K562 (cell line): Measurements from ENCODE around the gene MYO18A. TPM values are rescaled to one million over a fixed set of nuclear protein-coding genes. Genes with fewer than 3 reads are reported as not detected.

Source experiments
- ATAC-seq: fragments of 200-7000 bp; cut with Tn5 transposase; 3 replicates; pipeline ENCODE4 v1.9.1; 2020; ENCODE audit warnings: moderate library complexity
- BruUV-seq: library from RNA; stranded (reverse); fragments of 400-500 nt; replicated peaks from 2 replicates; lab custom pipeline; 2021; lab: Mats Ljungman, UMichigan
- CTCF ChIA-PET: fragments of 300-600 bp; formaldehyde crosslinking; extraction: SDS; loops from one replicate; lab custom pipeline; 2021; ENCODE audit warnings: low intra/inter-chr PET ratio; lab: Yijun Ruan, JAX
- POLR2A ChIA-PET: fragments of 300-600, 350-650 bp; sonication (Branson Sonifier 250); formaldehyde crosslinking; extraction: SDS; loops from one replicate; lab custom pipeline; 2021; ENCODE audit warnings: antibody characterized with exemption, inconsistent platforms; lab: Yijun Ruan, JAX
- DNase-seq, 4 experiments: peaks; one replicate each; pipeline versions ENCODE4 v3.0.0 to v3.0.0-alpha.2; 2011 to 2018; ENCODE audit warnings: low spot score in 3 of 4, mixed read lengths in 3 of 4; ENCODE audit errors: extremely low read depth in 1 of 4
- FAIRE-seq: peaks from 2 replicates; lab custom pipeline; 2011; peaks lifted over from hg19 to GRCh38; lab: Jason Lieb, UNC
- H2AFZ ChIP-seq: 2 replicates; pipeline ENCODE4 v1.6.0; 2011; ENCODE audit warnings: low read depth, low read length, control low read depth, inconsistent platforms
- H3K27ac ChIP-seq: fragments of 200-600 bp; 3 replicates; pipeline ENCODE4 v1.8.0; 2011; ENCODE audit warnings: low read depth, mild to moderate bottlenecking, control low read depth, inconsistent platforms, low read length, moderate library complexity, mixed read lengths; ENCODE audit errors: extremely low read depth
- H3K27me3 ChIP-seq, 2 experiments: fragments of 300-600 bp in 1 of 2; 2 replicates in 1 of 2; 3 replicates in 1 of 2; pipeline versions ENCODE4 v1.6.0 to v1.8.0; 2011; ENCODE audit warnings: inconsistent platforms in 2 of 2, low read length in 2 of 2, mild to moderate bottlenecking in 1 of 2, mixed read lengths in 1 of 2, moderate library complexity in 1 of 2; ENCODE audit not compliant: control insufficient read depth in 2 of 2, insufficient read depth in 2 of 2
- H3K36me3 ChIP-seq: fragments of 300-600 bp; 3 replicates; pipeline ENCODE4 v1.8.0; 2011; ENCODE audit warnings: mild to moderate bottlenecking, low read length, inconsistent platforms; ENCODE audit not compliant: control insufficient read depth, insufficient read depth
- H3K4me1 ChIP-seq, 2 experiments: fragments of 200-600 bp in 1 of 2; replicated peaks in 1 of 2; 2 replicates in 1 of 2; 3 replicates in 1 of 2; pipeline versions ENCODE4 v1.5.1 to v1.8.0; 2011; ENCODE audit warnings: inconsistent platforms in 2 of 2, low read length in 2 of 2, mild to moderate bottlenecking in 1 of 2, mixed read lengths in 1 of 2, moderate library complexity in 1 of 2; ENCODE audit not compliant: control insufficient read depth in 2 of 2, insufficient read depth in 2 of 2
- H3K4me2 ChIP-seq: 2 replicates; pipeline ENCODE4 v1.6.1; 2011; ENCODE audit warnings: low read length, control low read depth, inconsistent platforms, mixed read lengths; ENCODE audit not compliant: insufficient read depth
- H3K4me3 ChIP-seq: fragments of 200-600 bp; sonication (generic), shearing (Covaris generic); 2 replicates; pipeline ENCODE4 v1.5.1; 2016; ENCODE audit warnings: control low read depth, inconsistent platforms
- H3K79me2 ChIP-seq: fragments of 200-600 bp; 3 replicates; pipeline ENCODE4 v1.8.0; 2011; ENCODE audit warnings: low read length, inconsistent platforms; ENCODE audit not compliant: control insufficient read depth, insufficient read depth
- H3K9ac ChIP-seq, 2 experiments: 2 replicates each; pipeline versions ENCODE4 v1.6.0 to v1.6.1; 2011; ENCODE audit warnings: low read depth in 2 of 2, low read length in 2 of 2, control low read depth in 1 of 2, inconsistent platforms in 1 of 2, mild to moderate bottlenecking in 1 of 2, mixed read lengths in 1 of 2; ENCODE audit not compliant: insufficient read depth in 1 of 2
- H3K9me1 ChIP-seq: one replicate; pipeline ENCODE4 v1.6.0; 2011; ENCODE audit warnings: inconsistent platforms, mild to moderate bottlenecking, low read length, moderate library complexity; ENCODE audit not compliant: control insufficient read depth, insufficient read depth
- H3K9me3 ChIP-seq: replicated peaks from 2 replicates; pipeline ENCODE4 v1.5.1; 2011; ENCODE audit warnings: low read depth, low read length, inconsistent platforms; ENCODE audit not compliant: control insufficient read depth, insufficient read depth
- H4K20me1 ChIP-seq: replicated peaks from 2 replicates; pipeline ENCODE4 v1.6.1; 2011; ENCODE audit warnings: low read length, inconsistent platforms, mixed read lengths; ENCODE audit not compliant: control insufficient read depth, insufficient read depth
- CBFB ChIP-seq: sonication (generic); formaldehyde crosslinking; IDR thresholded peaks from 2 replicates; pipeline ENCODE4 v1.4.0; 2020; ENCODE audit warnings: mild to moderate bottlenecking, missing genetic modification reagents
- DPF2 ChIP-seq: fragments of 450-650 bp; IDR thresholded peaks from 2 replicates; pipeline ENCODE4 v1.6.1; 2016
- EP400 ChIP-seq: fragments of 450-650 bp; IDR thresholded peaks from 2 replicates; pipeline ENCODE4 v1.6.1; 2017; ENCODE audit warnings: antibody characterized with exemption, mild to moderate bottlenecking, moderate library complexity
- HDAC1 ChIP-seq, 2 experiments: fragments of 450-650 bp; IDR thresholded peaks; 2 replicates each; pipeline ENCODE4 v1.6.1; 2016 to 2017; ENCODE audit warnings: inconsistent platforms in 1 of 2, mild to moderate bottlenecking in 1 of 2, moderate library complexity in 1 of 2
- HDGF ChIP-seq: fragments of 450-650 bp; IDR thresholded peaks from 2 replicates; pipeline ENCODE4 v1.6.1; 2016
- NR2C2 ChIP-seq, 2 experiments: fragments of 200-800 bp in 1 of 2; sonication (Bioruptor generic) in 1 of 2; sonication (generic) in 1 of 2; formaldehyde crosslinking in 1 of 2; IDR thresholded peaks; 2 replicates each; pipeline versions ENCODE4 v1.6.1 to v1.8.0; 2016 to 2022; ENCODE audit warnings: mild to moderate bottlenecking in 1 of 2, missing compliant biosample characterization in 1 of 2, missing genetic modification characterization in 1 of 2, missing genetic modification reagents in 1 of 2
- SPI1 ChIP-seq: IDR thresholded peaks from 2 replicates; pipeline ENCODE4 v1.6.1; 2011; ENCODE audit warnings: low read depth, low read length, control low read depth, borderline replicate concordance
- TCF7L2 ChIP-seq: fragments of 150-350 bp; IDR thresholded peaks from 2 replicates; pipeline ENCODE4 v1.6.1; 2016; ENCODE audit warnings: low read depth, mild to moderate bottlenecking, low read length, moderate library complexity
- TEAD1 ChIP-seq, 2 experiments: fragments of 450-650 bp in 1 of 2; sonication (generic) in 1 of 2; formaldehyde crosslinking; IDR thresholded peaks; 2 replicates each; pipeline versions ENCODE4 v1.4.0 to v1.8.0; 2020 to 2022; ENCODE audit warnings: mild to moderate bottlenecking in 2 of 2, missing genetic modification reagents in 1 of 2
- TRIM24 ChIP-seq, 2 experiments: fragments of 450-650 bp; IDR thresholded peaks; 2 replicates each; pipeline ENCODE4 v1.6.1; 2016
- ZNF133 ChIP-seq: fragments of 250-450 bp; sonication (Bioruptor Pico); IDR thresholded peaks from 2 replicates; pipeline ENCODE4 v1.4.0; 2020; ENCODE audit warnings: mild to moderate bottlenecking
- ZNF384 ChIP-seq: IDR thresholded peaks from 2 replicates; pipeline ENCODE4 v1.6.1; 2012; ENCODE audit warnings: low read depth, low read length, improper control_type of control experiment
- WGBS: fragments of 100-300 bp; shearing (Covaris generic); methylation state at CpG from one replicate; pipeline ENCODE4 v1.1.6; 2016; ENCODE audit warnings: low coverage, mixed read lengths; ENCODE audit not compliant: insufficient coverage; ENCODE audit errors: missing lambda C conversion rate; 5-methylcytosine and 5-hydroxymethylcytosine counted together
- in situ Hi-C: fragments of 300-500 bp; cut with MboI; formaldehyde crosslinking; loops from 4 replicates; pipeline ENCODE4 v1.15.0; 2018; ENCODE audit warnings: inconsistent platforms, mixed read lengths
- intact Hi-C: fragments of 100-400 bp; cut with micrococcal nuclease; formaldehyde crosslinking; loops from 2 replicates; pipeline ENCODE4 v1.14.2; 2022
- polyA plus RNA-seq, 8 experiments: library from polyadenylated mRNA; depleted of rRNA in 4 of 8; stranded (reverse) in 5 of 8; unstranded in 3 of 8; fragments of >200 nt; fragmentation: Nextera tagmentation in 2 of 8; fragmentation: Illumina TruSeq in 1 of 8; extraction: Ambion mirVana in 2 of 8; extraction: Trizol in 1 of 8; gene quantifications; 2 replicates each; pipeline versions ENCODE4 v1.2.1 to v1.2.3, GENCODE V29; 2011 to 2014; ENCODE audit warnings: inconsistent platforms in 1 of 8, missing spikeins in 1 of 8
- total RNA-seq, 7 experiments: library from RNA; depleted of rRNA in 6 of 7; stranded (reverse); fragments of >200 nt in 6 of 7; fragmentation: Illumina TruSeq in 2 of 7; extraction: Trizol in 2 of 7; gene quantifications; 2 replicates each; pipeline versions ENCODE4 v1.2.1 to v1.2.3, GENCODE V29; 2011 to 2021; ENCODE audit warnings: low replicate concordance in 1 of 7
- TF ChIP-seq, protein P1 (sequence below): fragments of 250-450 bp; sonication (Bioruptor Pico); IDR thresholded peaks from 2 replicates; pipeline ENCODE4 v1.5.0; 2020; ENCODE audit warnings: mild to moderate bottlenecking, borderline replicate concordance
- TF ChIP-seq, protein P2 (sequence below): fragments of 200-400 bp; formaldehyde crosslinking; IDR thresholded peaks from 2 replicates; pipeline ENCODE4 v1.6.1; 2017; ENCODE audit warnings: mild to moderate bottlenecking, low read depth, low read length, moderate library complexity
- TF ChIP-seq, protein P3 (sequence below): sonication (generic); formaldehyde crosslinking; IDR thresholded peaks from 2 replicates; pipeline ENCODE4 v1.8.0; 2022; ENCODE audit warnings: mild to moderate bottlenecking, low read depth, missing genetic modification reagents

Gene MYO18A
- total and polyA plus RNA-seq, 9 of the 15 experiments (the other 6 are each of a cell fraction or from before 2014, with no cell fraction given), result 2.5 to 65.4 (median 17.1) TPM

DNA sequence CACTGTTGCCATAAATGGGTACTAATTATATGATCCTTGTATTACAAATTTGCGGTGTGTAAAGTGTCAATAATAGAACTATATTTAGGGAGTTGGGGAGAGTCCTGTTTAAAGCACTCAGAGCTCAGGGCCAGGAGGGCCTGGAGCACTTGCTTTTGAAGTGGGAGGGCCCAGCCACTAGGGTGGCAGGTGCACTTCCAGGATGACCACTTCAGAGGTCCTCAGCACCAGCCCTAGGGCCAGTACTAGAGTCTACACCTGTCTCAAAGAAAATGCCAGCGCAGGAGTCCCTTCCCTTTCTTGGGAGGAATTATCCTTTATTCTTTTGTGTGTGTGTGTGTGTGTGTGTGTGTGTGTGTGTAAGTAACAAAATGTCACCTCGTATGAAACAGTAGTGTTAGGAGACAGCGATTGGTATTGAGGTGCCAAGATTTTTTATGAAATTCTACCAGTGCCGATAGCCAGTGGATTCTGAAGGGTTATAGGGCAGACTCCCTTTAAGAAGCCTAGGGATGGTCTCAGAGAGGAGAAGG, 31.9 kb downstream of the MYO18A start (continued):
- TF ChIP-seq NR2C2 (CRISPR knock-in tag; IDR thresholded peaks at IDR 0.05), result no peak
- peak; percentile 45; the same call in 1 of the 2 replicates for TF ChIP-seq NR2C2 (tag; IDR thresholded peaks at IDR 0.05)
- 0 out of 4 replicates have a peak, but pooled peaks of 1 of the 2 experiments have one; percentile 17 for TF ChIP-seq HDAC1 (IDR thresholded peaks at IDR 0.05)

DNA sequence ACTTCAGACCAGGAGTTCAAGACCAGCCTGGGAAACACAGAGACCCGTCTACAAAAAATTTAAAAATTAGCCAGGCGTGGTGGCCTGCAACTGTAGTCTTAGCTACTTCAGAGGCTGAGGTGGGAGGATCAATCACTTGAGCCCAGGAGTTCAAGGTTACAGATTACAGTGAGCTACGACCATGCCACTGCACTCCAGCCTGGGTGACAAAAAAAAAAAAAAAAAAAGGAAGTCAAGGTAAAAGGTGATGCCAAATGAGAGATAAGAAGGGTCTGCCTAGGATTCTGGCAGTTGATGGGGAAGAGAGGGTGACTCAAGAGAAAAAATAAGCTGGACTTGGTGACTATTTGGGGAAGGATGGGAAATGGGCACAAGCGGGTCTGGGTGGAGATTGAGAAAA, 32.5 kb downstream of the MYO18A start:
- peaks cover 48 to 63% of the 10 kb centered on the region in 2 experiments for H3K4me1 ChIP-seq
- no peaks in the 10 kb centered on the region for H3K27me3 ChIP-seq
- H3K27ac ChIP-seq, result peak overlapping the region; percentile 27; the same call in 1 of the 3 replicates
- peak overlapping the region; percentile 3; the same call in 1 of the 2 replicates for H3K4me2 ChIP-seq
- ATAC-seq, result no peak
- WGBS, result 35% methylated on average over 3 of the region's 4 CpGs
- peaks cover 84% of the 10 kb centered on the region for H3K79me2 ChIP-seq
- no peak for FAIRE-seq
- H4K20me1 ChIP-seq, result no peaks in the 10 kb centered on the region; the same call in 1 of the 2 replicates
- POLR2A ChIA-PET, result interaction anchor here (0.5 to 3.6 kb wide), 8 partner anchors 13 to 474 kb away, joined by 3 to 15 read pairs (median 4); partner anchors contain the start of gene NUFIP2
- H3K9me3 ChIP-seq, result no peaks in the 10 kb centered on the region
- in situ Hi-C loops (loop anchor here (5.0 kb wide), 2 partner anchors 35 to 65 kb away; partner anchors contain the start of gene MYO18A), intact Hi-C loops (loop anchor here (1.0 to 10.0 kb wide), 6 partner anchors 32 to 467 kb away; partner anchors contain the start of gene CRYBA1)
- 0 out of 4 replicates have a peak overlapping the region, but pooled peaks of 1 of the 2 experiments have one; percentile 17 for H3K9ac ChIP-seq
- DNase-seq, result no peak
- no TSS peak for BruUV-seq
- H3K9me1 ChIP-seq, result no peaks in the 10 kb centered on the region
- H2AFZ ChIP-seq, result no peak overlapping the region
- CTCF ChIA-PET, result interaction anchor here (1.2 to 2.3 kb wide), 2 partner anchors 143 to 389 kb away, joined by 3 to 15 read pairs; no protein-coding TSS in a partner anchor
- H3K4me3 ChIP-seq, result no peak overlapping the region
- peaks cover 11% of the 10 kb centered on the region; the same call in 2 of the 3 replicates for H3K36me3 ChIP-seq
- TF ChIP-seq, protein P1, sequence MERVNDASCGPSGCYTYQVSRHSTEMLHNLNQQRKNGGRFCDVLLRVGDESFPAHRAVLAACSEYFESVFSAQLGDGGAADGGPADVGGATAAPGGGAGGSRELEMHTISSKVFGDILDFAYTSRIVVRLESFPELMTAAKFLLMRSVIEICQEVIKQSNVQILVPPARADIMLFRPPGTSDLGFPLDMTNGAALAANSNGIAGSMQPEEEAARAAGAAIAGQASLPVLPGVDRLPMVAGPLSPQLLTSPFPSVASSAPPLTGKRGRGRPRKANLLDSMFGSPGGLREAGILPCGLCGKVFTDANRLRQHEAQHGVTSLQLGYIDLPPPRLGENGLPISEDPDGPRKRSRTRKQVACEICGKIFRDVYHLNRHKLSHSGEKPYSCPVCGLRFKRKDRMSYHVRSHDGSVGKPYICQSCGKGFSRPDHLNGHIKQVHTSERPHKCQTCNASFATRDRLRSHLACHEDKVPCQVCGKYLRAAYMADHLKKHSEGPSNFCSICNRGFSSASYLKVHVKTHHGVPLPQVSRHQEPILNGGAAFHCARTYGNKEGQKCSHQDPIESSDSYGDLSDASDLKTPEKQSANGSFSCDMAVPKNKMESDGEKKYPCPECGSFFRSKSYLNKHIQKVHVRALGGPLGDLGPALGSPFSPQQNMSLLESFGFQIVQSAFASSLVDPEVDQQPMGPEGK (CRISPR knock-in tag), result no peak
- TF ChIP-seq TRIM24 (IDR thresholded peaks at IDR 0.05) (0 out of 4 replicates have a peak, but pooled peaks of 1 of the 2 experiments have one; percentile 0), TEAD1 (CRISPR knock-in tag; IDR thresholded peaks at IDR 0.05) (no peak), DPF2 (0 out of 2 replicates have a peak, but pooled peaks have one; percentile 5), ZNF384 (peak; percentile 58), CBFB (CRISPR knock-in tag) (no peak), EP400 (0 out of 2 replicates have a peak, but pooled peaks have one; percentile 7), HDGF (no peak), SPI1 (peak; percentile 63; the same call in 1 of the 2 replicates), TCF7L2 (no peak), ZNF133 (CRISPR knock-in tag) (no peak)
- TF ChIP-seq, protein P2, sequence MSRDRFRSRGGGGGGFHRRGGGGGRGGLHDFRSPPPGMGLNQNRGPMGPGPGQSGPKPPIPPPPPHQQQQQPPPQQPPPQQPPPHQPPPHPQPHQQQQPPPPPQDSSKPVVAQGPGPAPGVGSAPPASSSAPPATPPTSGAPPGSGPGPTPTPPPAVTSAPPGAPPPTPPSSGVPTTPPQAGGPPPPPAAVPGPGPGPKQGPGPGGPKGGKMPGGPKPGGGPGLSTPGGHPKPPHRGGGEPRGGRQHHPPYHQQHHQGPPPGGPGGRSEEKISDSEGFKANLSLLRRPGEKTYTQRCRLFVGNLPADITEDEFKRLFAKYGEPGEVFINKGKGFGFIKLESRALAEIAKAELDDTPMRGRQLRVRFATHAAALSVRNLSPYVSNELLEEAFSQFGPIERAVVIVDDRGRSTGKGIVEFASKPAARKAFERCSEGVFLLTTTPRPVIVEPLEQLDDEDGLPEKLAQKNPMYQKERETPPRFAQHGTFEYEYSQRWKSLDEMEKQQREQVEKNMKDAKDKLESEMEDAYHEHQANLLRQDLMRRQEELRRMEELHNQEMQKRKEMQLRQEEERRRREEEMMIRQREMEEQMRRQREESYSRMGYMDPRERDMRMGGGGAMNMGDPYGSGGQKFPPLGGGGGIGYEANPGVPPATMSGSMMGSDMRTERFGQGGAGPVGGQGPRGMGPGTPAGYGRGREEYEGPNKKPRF, result no peak
- TF ChIP-seq, protein P3, sequence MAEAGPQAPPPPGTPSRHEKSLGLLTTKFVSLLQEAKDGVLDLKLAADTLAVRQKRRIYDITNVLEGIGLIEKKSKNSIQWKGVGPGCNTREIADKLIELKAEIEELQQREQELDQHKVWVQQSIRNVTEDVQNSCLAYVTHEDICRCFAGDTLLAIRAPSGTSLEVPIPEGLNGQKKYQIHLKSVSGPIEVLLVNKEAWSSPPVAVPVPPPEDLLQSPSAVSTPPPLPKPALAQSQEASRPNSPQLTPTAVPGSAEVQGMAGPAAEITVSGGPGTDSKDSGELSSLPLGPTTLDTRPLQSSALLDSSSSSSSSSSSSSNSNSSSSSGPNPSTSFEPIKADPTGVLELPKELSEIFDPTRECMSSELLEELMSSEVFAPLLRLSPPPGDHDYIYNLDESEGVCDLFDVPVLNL (CRISPR knock-in tag), result no peak
